HuH-7 (cell line): ENCODE results near the gene ARL3.

Experiments used
- DNase-seq: peaks from one replicate; pipeline ENCODE4 v3.0.0; 2011; ENCODE audit warnings: low spot score

Gene ARL3

DNA sequence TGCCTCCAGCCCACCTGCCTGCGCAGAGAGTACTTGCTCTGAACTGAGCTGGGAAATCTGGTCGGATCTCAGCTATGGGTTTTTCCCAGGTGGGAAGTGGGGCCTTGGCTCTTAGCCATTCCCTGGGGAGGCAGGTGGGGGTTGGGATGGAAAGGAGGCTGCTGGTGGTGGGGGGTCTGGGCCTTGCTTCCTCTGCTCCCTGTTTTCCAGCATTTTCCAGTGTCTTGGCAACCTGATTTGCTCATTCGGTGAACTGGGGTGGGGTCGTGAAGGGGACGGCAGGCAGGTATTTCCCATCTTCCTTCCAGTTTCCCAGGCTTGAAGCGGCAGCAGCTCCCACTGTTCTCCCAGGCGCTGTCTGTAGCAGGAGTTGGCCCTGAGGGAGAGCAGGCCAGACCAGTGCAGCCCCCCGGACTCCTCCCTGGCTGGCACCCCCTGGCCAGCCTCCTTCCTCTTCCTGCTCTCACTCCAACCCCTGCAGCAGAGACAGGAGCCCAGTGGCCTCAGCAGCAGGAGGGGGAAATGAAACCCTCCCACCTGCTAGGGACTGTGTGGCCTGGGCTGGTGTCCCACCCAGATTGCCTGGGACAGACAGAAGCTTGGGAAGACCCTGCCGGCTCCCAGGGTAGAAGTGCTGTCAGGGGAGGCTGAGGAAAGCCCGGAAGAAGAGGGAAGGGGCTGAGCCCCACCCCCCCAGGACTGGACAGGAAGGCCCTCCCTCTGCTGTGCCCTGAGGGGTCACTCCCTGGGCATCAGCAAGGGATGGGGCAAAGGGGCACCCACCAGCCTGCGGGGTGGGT lies 63.3 kb downstream of the ARL3 start:
- no peak for DNase-seq

DNA sequence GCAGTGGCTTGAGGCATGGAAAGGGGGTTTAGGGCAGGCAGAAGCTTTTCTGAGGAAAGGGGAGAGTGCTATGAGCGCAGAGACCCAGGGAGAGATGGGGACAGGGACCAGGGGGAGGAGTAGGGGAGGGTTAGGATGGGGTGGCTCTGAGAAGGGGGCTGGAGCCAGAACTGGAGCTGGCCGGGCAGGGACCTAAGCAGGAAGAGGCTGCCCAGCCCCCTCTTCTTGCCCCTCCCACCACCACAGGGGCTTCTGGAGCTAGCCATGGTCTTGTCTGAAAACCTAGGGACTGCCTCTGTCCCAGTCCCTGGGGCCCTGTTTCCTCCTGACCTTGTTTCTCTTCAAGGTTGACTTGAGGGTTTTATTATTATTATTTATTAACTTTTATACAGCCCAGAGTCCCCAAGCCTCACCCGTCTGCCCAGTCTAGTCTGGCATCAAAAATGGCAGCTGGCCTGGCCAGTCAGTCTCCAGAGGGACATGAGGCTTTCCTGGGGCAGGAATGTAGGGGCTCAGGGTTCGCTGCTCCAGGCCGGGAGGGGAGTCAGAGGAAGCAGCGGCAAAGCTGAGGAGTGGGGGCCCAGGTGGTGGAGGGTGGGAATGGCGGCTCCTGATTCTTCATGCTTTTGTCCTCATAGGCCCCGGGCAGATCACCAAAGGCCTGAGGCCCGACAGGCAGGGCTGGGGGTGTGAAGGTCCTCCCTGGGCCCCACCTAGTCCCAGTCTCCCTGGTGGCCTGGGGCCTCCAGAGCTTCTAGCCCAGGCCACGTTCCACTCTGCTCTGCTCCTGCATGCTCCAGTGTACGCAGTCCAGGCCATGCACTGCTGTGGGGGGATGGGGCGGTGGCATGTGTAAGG lies 64.2 kb downstream of the ARL3 start:
- no peak for DNase-seq

DNA sequence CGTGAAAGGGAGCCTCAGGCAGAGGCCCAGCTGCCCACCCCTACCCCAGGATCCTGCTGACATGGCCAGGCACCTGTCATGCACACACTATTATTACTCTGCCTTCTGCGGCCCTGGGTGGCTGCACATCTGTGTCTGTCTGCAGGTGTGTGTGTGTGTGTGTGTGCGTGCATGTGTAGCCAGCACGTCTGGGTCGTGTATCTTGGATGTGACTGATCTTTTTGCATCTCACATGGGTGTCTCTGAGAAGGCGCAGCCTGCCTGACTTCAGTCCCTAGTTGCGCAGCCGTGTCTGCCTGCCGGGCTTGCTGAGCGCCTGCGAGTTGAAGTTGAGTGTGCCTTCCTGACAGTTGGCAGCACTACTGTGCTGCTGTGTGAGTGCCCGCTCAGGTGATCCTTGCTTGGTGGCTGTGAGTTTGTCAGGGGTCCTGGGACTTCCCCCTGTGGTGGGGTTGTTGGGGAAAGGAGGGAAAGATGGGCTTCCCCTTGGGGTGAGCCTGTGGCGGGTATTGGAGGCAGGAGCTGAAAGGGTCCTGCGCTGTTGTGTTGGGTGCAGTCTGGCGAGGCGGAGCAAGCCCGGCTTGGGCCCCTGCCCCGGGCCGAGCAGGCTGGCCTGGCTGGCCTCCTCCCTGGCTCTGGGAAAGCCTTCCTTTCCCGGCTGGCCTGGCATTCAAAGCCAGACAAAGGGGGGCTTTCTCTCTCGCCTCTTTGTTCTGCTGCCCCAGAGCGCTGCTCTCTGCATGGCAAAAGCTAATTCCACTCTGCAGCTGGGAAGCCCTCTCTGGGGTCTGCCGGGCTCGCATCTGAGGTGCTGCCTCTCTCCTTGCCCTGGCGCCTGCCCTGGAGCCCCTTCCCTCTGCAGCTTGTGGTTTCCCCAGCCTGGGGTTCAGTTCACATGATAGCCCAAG lies 65.1 kb downstream of the ARL3 start:
- DNase-seq: no peak

DNA sequence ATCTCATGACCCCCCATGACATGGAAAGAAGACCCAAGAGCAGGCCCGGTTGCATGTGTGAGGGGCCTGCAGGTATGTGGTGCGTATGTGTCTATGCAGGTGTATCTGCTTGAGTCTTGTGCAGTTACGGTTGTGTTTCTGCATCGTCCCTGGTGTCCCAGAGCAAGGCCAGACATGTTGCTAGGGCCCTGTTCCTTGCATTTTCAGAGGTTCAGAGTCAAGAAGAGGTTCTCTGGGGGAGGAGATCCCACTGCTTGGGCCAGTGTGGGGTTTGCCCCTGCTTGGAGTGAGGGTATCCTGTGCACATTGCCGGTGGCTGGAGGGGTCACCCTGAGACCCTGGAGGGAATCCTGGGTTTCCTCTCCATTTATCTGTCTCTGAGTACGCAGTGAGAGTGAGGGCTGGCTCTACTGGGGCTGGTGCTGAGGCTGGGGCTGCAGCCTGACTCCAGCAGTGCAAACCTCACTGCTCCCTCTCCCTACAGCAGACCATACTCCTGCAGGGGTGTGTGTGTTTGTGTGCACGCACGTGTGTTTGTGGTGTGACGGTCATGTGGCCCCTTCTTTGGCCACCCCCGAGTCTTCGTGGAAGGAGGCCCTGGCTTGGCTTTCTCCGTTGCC lies 65.8 kb downstream of the ARL3 start:
- no peak for DNase-seq

DNA sequence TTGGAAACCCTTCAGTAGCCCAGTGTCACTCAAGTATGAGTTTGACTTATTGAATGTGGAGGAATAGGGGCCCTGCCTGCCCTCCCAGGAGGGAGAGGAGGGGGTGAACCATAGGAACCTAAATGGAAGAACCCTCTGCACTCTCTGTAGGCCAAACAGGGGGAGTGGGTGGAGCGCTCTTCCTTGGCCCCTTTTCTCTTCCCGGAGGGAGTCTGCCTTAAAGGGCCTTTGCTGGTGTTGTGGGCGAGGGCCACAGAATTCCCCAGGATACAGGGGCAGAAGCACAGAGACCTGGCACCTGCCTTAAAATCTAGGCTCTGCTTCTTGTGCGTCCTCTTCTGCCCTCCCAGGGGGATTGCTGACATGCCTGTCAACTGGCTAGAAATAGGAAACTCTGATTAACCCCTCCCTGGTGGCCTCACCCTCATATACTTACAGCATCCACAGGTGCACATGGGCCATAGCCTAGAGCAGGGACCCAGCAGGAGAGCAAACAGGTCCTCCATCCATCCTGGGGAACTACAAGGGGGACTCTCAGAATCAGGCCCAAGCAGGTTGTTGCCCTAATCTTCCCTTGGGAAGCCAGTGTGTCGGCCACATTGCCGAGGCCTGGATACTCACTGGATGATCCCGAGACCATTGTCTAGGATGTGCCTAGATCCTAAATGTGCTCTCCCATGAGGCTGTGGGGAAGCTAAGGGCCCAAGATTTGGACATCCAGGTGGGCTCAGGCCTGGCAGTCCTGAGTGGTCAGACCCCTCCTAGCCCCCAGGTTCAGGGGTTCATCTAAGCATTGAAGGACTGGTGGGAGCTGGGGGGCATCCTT lies 66.5 kb downstream of the ARL3 start:
- no peak for DNase-seq

DNA sequence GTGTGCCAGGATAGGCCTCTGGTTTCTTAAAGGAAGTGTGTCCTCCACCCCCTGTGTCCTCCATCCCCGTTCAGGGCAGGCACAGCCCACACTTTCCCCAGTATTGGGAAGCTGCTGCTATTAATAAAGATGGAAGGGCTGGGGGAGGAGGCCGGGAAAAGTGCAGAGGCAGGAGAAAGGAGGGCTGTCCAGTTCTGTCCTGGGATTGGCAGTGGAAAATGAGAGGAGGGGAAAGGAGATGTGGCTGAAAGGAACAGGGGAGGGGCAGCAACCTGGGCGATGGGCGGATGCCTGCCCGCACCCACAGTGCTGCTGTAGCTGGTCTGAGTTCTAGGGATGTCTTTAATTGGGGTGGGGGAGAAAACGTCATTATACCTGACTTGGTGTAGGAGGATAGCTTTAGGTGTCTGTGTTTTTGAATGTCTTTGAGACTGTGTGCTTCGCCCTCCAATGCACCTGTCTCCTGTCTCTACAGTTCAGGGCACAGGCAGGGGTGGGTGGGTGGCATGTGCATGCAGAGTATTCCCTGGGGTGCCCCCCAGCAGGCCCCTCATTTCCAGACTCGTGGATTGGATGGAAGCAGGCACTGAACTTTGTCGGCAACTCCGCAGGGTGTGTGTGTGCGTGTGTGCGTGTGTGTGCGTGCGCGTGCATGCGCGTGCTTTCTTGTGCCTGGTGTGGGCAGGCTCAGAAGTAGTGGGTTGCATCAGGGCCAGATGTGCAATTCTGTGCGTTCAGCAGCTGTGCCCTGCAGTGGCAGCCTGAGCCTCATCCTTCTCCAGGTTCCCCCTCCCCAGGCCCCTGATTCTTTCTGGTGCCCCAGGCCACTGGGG lies 67.4 kb downstream of the ARL3 start:
- DNase-seq: no peak

DNA sequence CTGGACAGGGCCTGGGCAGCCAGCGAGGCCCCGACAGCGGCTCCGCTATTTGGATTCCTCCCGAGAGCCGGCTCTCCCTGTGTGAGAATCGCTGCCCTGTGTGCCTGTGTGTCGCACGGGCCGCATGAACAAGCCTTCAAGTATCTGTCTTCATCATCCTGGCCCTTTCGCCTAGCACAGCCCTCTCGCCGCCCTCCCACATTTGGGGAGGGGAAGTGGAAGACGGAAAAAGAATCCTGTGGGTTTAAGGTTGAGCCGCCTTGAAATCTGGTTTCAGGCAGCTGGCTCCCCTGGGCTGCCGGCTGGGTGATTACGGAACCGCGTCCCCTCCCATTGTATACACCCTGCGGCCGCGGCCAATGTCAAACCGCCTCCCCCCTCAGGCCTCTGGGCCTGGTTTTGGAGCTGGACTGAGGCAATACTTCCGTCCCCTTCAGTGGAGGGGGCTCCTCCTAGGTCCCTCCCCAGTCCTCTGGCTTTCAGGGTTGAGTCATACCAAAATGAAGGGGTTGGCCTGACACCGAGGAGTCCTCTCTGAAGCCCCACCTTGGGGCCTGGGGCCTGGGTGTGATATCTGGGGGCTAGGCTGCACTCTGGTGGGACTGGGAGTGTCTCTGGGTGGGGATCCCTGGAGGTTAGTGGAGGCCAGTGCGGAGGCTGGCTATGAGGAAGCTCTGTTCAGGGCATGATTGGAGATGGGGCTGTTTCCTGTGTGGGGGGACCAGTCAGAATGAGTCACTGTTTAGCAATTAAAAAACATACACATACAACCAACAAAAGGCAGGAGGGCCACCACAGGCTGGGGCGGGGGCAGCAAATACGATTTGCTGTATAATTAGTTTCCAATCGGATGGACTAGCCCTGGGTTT lies 68.2 kb downstream of the ARL3 start:
- DNase-seq: no peak

DNA sequence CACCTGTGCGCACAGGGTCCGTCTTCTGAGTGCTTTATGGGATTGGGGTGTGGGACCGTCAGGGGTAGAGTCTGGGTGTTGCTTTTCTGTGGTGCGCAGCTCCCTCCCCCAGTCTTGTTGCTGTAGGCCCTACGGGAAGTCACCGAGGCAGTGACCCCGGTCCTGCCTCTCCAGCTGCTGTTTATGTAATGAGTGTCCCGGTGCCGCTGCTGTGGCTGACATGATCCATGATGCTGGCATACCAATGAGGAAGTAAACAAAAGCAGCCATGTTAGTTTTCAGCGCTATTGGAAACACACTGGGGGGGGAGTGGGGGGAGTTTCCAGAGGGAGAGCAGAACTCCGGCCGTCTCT lies 68.8 kb downstream of the ARL3 start:
- peak; percentile 66 for DNase-seq

DNA sequence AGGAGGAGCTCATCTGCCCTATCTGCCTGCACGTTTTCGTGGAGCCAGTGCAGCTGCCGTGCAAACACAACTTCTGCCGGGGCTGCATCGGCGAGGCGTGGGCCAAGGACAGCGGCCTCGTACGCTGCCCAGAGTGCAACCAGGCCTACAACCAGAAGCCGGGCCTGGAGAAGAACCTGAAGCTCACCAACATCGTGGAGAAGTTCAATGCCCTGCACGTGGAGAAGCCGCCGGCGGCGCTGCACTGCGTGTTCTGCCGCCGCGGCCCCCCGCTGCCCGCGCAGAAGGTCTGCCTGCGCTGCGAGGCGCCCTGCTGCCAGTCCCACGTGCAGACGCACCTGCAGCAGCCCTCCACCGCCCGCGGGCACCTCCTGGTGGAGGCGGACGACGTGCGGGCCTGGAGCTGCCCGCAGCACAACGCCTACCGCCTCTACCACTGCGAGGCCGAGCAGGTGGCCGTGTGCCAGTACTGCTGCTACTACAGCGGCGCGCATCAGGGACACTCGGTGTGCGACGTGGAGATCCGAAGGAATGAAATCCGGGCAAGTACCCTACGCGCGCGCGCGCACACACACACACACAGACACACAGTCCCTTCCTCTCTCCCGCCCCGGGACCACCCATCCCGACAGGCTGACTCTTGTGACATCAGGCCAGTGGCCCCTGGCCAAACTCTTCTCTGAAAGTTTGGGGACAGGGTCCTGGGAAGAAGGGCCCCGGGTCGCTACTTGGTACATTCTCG lies 69.4 kb downstream of the ARL3 start:
- peak; percentile 83 for DNase-seq

DNA sequence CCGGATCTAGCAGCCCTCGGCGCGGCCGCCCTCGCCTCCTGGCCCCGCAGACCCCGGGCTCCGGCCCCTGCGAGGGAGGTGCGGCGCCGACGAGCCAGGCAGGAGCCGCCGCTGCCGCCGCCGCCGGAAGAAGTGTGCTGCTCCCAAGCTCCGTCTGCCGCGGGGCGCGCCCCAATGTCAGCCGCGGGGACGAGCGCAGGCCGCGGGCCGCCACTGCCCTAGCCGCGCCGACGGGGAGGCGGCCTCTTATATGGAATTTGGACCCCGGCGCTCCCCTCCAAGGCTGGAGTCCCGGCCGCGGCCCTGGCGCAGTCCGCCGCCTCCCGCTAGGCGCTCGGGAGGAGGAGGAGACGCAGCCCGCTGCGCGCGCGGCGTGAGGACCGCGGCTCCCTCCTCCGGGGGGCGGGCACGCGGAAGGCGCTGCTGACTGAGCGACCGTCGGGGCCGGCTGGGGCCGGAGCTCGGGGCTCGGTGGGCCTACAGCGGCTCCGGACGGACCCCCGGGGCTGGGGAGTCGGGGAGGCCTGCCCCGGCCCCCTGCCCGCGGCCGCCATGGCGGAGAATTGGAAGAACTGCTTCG lies 70.0 kb downstream of the ARL3 start, which contains the start of gene TRIM8:
TRIM8 (plus strand) TSS at position 414 of the 580 bp plus-strand sequence; CDS start at position 553, 139 bp downstream.
- no peak for DNase-seq

DNA sequence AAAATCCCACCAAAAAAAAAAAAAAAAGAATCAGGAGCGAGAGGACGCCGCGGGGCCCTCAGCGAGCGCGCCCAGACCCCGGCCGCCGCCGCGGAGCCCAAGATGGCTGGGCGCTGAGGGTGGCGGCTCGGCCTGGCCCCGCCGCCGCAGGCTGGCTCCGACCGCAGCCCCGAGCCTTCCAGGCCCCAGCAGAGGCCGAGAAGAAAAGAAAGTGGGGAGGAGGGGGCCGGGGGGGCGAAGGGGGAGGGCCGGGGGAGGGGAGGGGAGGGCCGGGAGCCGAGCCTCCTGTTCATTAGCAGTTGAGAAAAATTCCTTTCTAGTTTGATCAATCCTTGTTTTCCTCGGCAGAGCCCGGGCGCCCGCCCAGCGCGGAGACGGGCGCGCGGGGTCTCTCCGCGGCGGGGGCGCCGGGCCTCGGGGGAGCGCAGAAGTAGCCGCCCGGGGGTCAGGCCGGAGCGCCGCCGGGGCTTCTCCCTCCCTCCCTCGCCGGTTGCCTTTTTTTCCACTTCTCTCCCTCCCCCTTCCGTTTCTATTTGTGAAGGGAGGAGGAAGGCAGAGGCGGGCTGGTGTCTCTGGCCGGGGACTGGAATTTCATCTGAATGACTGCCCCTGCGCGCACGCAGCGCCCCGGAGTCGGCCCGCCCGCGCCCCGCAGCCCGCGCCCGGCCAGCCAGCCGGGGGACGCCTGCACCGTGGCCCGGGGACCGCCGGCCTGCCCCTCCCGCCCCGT lies 70.7 kb downstream of the ARL3 start:
- DNase-seq: peak; percentile 71

DNA sequence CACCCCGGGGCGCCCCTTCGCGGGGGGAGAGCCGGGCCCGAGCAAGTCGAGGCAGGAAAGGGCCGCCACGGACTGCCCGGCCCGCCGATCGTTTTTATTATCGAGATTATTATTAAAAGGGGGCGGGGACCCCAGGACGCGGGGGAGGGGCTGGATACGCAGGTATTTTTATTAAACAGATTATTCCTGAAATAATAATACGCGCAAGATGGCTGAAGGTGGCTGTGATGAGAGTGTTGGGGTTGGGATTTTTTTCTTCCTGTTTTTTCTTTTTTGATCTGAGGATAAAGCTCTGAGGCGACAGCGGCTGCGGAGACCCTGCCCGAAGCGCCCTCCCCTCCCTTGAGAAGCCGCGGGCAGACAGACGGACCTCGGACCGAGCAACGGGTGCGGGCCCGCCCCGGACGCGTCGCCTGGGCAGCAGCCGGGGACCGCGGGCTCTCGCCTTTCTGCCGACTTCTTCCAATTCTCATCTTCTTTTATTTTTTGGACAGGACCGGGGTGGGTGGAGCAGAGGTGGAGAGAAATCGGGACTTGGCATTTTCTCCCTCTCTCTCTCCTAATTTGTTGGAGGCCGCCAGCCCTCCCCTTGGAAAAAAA lies 71.4 kb downstream of the ARL3 start:
- no peak for DNase-seq

DNA sequence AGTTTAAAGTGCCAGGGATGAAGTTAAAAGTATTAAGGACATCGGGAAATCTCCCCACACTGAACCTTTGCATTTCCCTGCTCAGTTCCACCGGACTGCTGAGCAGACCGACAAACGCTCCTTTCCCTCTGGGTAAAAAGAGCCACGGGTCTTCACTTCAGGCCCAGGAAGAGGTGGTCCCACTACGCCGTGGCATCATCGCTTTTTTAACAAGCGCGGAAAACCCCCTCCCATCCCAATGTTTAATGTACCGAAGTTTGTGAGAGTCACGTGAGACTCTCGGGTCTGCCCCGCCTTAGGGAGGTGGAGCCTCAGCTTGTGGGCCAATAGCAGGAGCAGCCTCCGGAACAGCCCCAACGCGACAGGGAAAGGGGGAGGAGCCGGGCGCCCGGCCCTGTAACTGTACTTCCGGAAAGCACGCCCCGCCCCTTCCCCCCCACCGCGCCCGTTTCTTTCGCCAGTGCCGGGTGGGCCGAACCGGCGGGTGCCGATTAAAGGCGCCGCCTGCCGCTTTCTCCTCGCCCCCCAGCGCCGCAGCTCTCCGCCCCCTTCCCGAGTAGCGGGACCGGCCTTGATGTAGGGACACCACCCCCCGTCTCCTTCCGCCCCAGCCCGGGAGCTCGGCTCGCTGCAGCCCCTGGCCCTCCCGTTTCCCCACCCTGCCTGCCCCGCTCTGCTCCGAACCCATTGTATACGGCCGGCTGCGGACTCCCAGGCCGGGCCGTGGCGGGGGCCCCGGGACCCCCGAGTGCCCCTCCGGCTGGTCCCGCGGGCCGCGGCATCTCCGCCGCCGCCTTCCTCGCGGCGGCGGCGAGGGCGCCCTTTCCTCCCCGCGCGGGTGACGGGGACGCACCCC lies 72.1 kb downstream of the ARL3 start:
- DNase-seq: peak; percentile 89

DNA sequence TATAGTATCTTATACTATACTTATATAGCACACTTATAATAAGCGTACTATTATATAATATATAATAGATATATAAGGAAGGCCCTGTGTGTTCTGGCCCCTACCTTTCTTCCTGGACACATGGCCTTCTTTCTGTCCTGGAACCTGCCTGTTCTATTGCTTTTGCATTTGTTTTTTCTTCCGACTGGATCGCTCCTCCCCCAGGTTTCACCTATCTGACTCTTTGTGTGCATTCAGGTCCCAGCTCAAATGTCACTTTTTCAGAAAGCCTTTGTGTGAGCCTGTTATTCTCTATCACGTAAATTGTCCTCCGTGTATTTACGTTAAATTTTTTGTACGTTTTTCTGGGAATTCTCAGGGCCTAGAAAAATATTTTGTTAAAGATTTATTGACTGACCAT lies 72.8 kb downstream of the ARL3 start:
- DNase-seq: no peak

DNA sequence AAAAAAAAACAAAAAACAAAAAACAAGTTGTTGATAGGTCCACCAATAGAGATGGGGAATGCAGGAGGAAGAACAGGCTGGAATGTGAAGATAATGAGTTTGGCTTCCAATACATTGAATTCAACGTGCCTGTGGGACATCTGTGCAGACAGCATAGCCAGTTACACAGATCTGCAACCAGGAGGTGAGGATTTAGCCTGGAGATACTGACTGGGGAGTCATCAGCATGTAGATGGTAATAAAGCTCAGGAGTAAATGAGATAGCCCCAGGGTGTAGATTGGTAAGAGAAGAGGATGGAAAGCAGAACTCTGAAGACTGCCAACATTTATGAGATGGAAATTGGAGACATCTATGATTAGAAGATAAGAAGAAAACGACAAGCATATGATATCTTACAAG lies 74.7 kb downstream of the ARL3 start:
- no peak for DNase-seq

DNA sequence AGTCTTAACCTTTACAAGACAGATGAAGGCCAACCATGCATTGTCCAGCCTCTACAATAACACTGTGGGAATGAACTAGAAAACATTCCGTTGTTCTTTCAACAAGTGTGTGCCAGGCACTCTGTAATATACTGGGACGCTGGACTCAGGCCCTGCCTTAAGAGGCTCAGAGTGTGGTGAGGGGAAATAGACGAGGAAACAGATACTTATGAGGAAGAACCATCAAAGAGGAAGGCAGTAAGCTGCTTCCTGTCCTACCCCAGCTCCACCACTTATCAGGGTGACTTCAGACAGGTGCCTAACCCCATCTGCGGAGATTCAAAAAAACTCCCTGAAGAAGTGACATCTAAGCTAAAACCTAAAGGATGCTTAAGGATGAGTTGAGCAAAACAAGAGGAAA lies 78.8 kb downstream of the ARL3 start:
- DNase-seq: no peak
